Measurements from ENCODE around the gene SYNGAP1. TPM values are rescaled to one million over a fixed set of nuclear protein-coding genes. Genes with fewer than 3 reads are reported as not detected.

The SYNGAP1 gene
- total and polyA plus RNA-seq, 9 of the 15 experiments (the other 6 are each of a cell fraction or from before 2014, with no cell fraction given): 0.01 to 22.8 (median 3.2) TPM

- TF ChIP-seq ZBTB11 (CRISPR knock-in tag; IDR thresholded peaks at IDR 0.05): 0 out of 6 replicates have a peak, but pooled peaks of 1 of the 3 experiments have one; percentile 36
- TF ChIP-seq SREBF1 (IDR thresholded peaks at IDR 0.05; ENCODE audit: borderline replicate concordance, low read depth, low read length): no peak
- TF ChIP-seq BDP1 (IDR thresholded peaks at IDR 0.05; ENCODE audit: insufficient read depth, insufficient read length): no peak
- TF ChIP-seq NFE2 (IDR thresholded peaks at IDR 0.05; ENCODE audit: low read depth): no peak
- no peak for TF ChIP-seq KLF10 (CRISPR knock-in tag; IDR thresholded peaks at IDR 0.05)
- no peak for TF ChIP-seq RUNX1 (IDR thresholded peaks at IDR 0.05; ENCODE audit: low read depth)
- TF ChIP-seq NFRKB (IDR thresholded peaks at IDR 0.05; ENCODE audit: low read depth): no peak
- TF ChIP-seq MEF2D (tag; conservative IDR thresholded peaks at IDR 0.05; ENCODE audit: low read depth): no peak
- no peak for TF ChIP-seq DPF2 (IDR thresholded peaks at IDR 0.05)
- TF ChIP-seq ARID1B (IDR thresholded peaks at IDR 0.05): peak; percentile 72
- no peak for TF ChIP-seq TSHZ1 (CRISPR knock-in tag; IDR thresholded peaks at IDR 0.05)
- peak; percentile 87 for TF ChIP-seq SOX6 (IDR thresholded peaks at IDR 0.05)
- no peak for TF ChIP-seq POLR2AphosphoS5 (IDR thresholded peaks at IDR 0.05; ENCODE audit: control insufficient read depth, insufficient read depth, low read depth, low read length)
- no peak for TF ChIP-seq GABPB2 (CRISPR knock-in tag; conservative IDR thresholded peaks at IDR 0.05)
- no peak for TF ChIP-seq DIDO1 (tag; IDR thresholded peaks at IDR 0.05; ENCODE audit: low read depth)
- TF ChIP-seq MBD2 (IDR thresholded peaks at IDR 0.05; ENCODE audit: borderline replicate concordance, low read depth): no peak
- peak; percentile 64 for TF ChIP-seq TCF3 (CRISPR knock-in tag; IDR thresholded peaks at IDR 0.05)
- no peak for TF ChIP-seq KAT7 (CRISPR knock-in tag; IDR thresholded peaks at IDR 0.05; ENCODE audit: borderline replicate concordance)
- TF ChIP-seq CAMTA2 (CRISPR knock-in tag; conservative IDR thresholded peaks at IDR 0.05): no peak
- no peak for TF ChIP-seq ZKSCAN1 (IDR thresholded peaks at IDR 0.05; ENCODE audit: low read depth, low read length)
- TF ChIP-seq NFIC (IDR thresholded peaks at IDR 0.05): no peak
- no peak for TF ChIP-seq NCOA6 (IDR thresholded peaks at IDR 0.05)
- TF ChIP-seq TAF15 (IDR thresholded peaks at IDR 0.05; ENCODE audit: low read depth, low read length): no peak
These were observed 68.5 kb downstream of the SYNGAP1 start (continued) for GRCh38 chr6:33488339-33488738.
